A549 (cell line): ENCODE measurements around the gene CNTNAP2. TPM values are rescaled to one million over a fixed set of nuclear protein-coding genes. Genes with fewer than 3 reads are reported as not detected.

ENCODE experiments used
- ATAC-seq, 2 experiments: fragments of 200-7000 bp in 1 of 2; fragments of >200 bp in 1 of 2; cut with Nextera tagmentation in 1 of 2; cut with Tn5 transposase in 1 of 2; 3 replicates each; pipeline versions ENCODE4 v1.8.0 to v1.9.1; 2018 to 2020; ENCODE audit warnings: mild to moderate bottlenecking in 1 of 2, moderate library complexity in 1 of 2
- CTCF ChIA-PET: fragments of 300-600 bp; sonication (Branson Sonifier 250); formaldehyde crosslinking; extraction: SDS; loops from one replicate; lab custom pipeline; 2021; ENCODE audit warnings: antibody characterized with exemption, inconsistent platforms; lab: Yijun Ruan, JAX
- POLR2A ChIA-PET: fragments of 350-600 bp; formaldehyde crosslinking; extraction: SDS; loops from one replicate; lab custom pipeline; 2021; ENCODE audit warnings: antibody characterized with exemption, inconsistent platforms; lab: Yijun Ruan, JAX
- DNase-seq, 2 experiments: peaks; one replicate each; pipeline versions ENCODE4 v3.0.0 to v3.0.0-alpha.2; 2011 to 2016; ENCODE audit warnings: low read depth in 1 of 2, low spot score in 1 of 2
- FAIRE-seq: peaks from 2 replicates; lab custom pipeline; 2011; peaks lifted over from hg19 to GRCh38; lab: Jason Lieb, UNC
- H3K27ac ChIP-seq, 2 experiments: fragments of >200 bp; sonication (Bioruptor Twin); formaldehyde crosslinking; 3 replicates each; pipeline ENCODE4 v1.5.1; 2016 to 2017
- H3K4me1 ChIP-seq: fragments of >200 bp; sonication (Bioruptor Twin); formaldehyde crosslinking; 3 replicates; pipeline ENCODE4 v1.6.1; 2016
- H3K4me2 ChIP-seq: fragments of >200 bp; sonication (Bioruptor Twin); formaldehyde crosslinking; 3 replicates; pipeline ENCODE4 v1.6.1; 2016
- H3K4me3 ChIP-seq: fragments of >200 bp; sonication (Bioruptor Twin); formaldehyde crosslinking; 3 replicates; pipeline ENCODE4 v1.5.1; 2016
- H3K9me3 ChIP-seq: fragments of >200 bp; sonication (Bioruptor Twin); formaldehyde crosslinking; 3 replicates; pipeline ENCODE4 v1.6.1; 2016
- ATOH8 ChIP-seq: fragments of 250-450 bp; sonication (Bioruptor Pico); IDR thresholded peaks from 2 replicates; pipeline ENCODE4 v1.5.0; 2020; ENCODE audit warnings: low read depth, mild to moderate bottlenecking, moderate library complexity
- CEBPB ChIP-seq, 2 experiments: fragments of >200 bp in 1 of 2; sonication (Bioruptor Twin) in 1 of 2; formaldehyde crosslinking in 1 of 2; IDR thresholded peaks; 2 replicates each; pipeline ENCODE4 v1.6.1; 2012 to 2016
- CHD2 ChIP-seq: fragments of 150-350 bp; IDR thresholded peaks from 2 replicates; pipeline ENCODE4 v1.6.1; 2014; ENCODE audit warnings: low read length; ENCODE audit not compliant: partially characterized antibody
- EHMT2 ChIP-seq: fragments of 200-600 bp; sonication (generic); IDR thresholded peaks from 2 replicates; pipeline ENCODE4 v1.6.1; 2016; ENCODE audit warnings: antibody characterized with exemption, low read depth, mild to moderate bottlenecking, moderate library complexity
- GATA3 ChIP-seq: IDR thresholded peaks from 2 replicates; pipeline ENCODE4 v1.6.1; 2012; ENCODE audit warnings: borderline replicate concordance
- HDAC2 ChIP-seq: fragments of 200-600 bp; sonication (generic); IDR thresholded peaks from 2 replicates; pipeline ENCODE4 v1.6.1; 2016
- HES2 ChIP-seq: fragments of >200 bp; sonication (Bioruptor Twin); formaldehyde crosslinking; IDR thresholded peaks from 2 replicates; pipeline ENCODE4 v1.6.1; 2016
- HEYL ChIP-seq: fragments of 250-450 bp; sonication (Bioruptor Pico); IDR thresholded peaks from 2 replicates; pipeline ENCODE4 v1.8.0; 2021; ENCODE audit warnings: mild to moderate bottlenecking, moderate library complexity
- HMGXB4 ChIP-seq: fragments of 250-450 bp; sonication (Bioruptor Pico); IDR thresholded peaks from 2 replicates; pipeline ENCODE4 v1.5.0; 2021; ENCODE audit warnings: mild to moderate bottlenecking, moderate library complexity, borderline replicate concordance
- HOXA7 ChIP-seq: fragments of 250-450 bp; sonication (Bioruptor Pico); IDR thresholded peaks from 2 replicates; pipeline ENCODE4 v1.5.0; 2020; ENCODE audit warnings: mild to moderate bottlenecking, moderate library complexity
- HOXB5 ChIP-seq: fragments of 250-450 bp; sonication (Bioruptor Pico); IDR thresholded peaks from 2 replicates; pipeline ENCODE4 v1.5.0; 2020; ENCODE audit warnings: mild to moderate bottlenecking, moderate library complexity
- KDM1A ChIP-seq: fragments of 200-600 bp; sonication (generic); IDR thresholded peaks from 2 replicates; pipeline ENCODE4 v1.6.1; 2016; ENCODE audit warnings: low read depth, mild to moderate bottlenecking
- MAX ChIP-seq: IDR thresholded peaks from 2 replicates; pipeline ENCODE4 v1.6.1; 2012
- MYC ChIP-seq: IDR thresholded peaks from 2 replicates; pipeline ENCODE4 v1.6.1; 2012; ENCODE audit warnings: mild to moderate bottlenecking, inconsistent platforms, low read length, improper control_type of control experiment, borderline replicate concordance
- NR3C1 ChIP-seq: fragments of >200 bp; sonication (Bioruptor Twin); formaldehyde crosslinking; IDR thresholded peaks from 3 replicates; pipeline ENCODE4 v1.6.1; 2017
- RAD21 ChIP-seq, 2 experiments: fragments of >200 bp in 1 of 2; sonication (Bioruptor Twin) in 1 of 2; formaldehyde crosslinking in 1 of 2; IDR thresholded peaks in 1 of 2; conservative IDR thresholded peaks in 1 of 2; 2 replicates in 1 of 2; 3 replicates in 1 of 2; pipeline ENCODE4 v1.6.1; 2012 to 2018; ENCODE audit warnings: inconsistent platforms in 1 of 2
- RCOR1 ChIP-seq: fragments of 150-350 bp; IDR thresholded peaks from 2 replicates; pipeline ENCODE4 v1.6.1; 2014; ENCODE audit warnings: antibody characterized with exemption, low read length, low read depth
- REST ChIP-seq: fragments of 200-600 bp; sonication (generic); IDR thresholded peaks from 2 replicates; pipeline ENCODE4 v1.6.1; 2016; ENCODE audit warnings: antibody characterized with exemption, mild to moderate bottlenecking, moderate library complexity
- RNF2 ChIP-seq: fragments of 200-600 bp; sonication (generic); IDR thresholded peaks from 2 replicates; pipeline ENCODE4 v1.6.1; 2016; ENCODE audit warnings: low read depth, mild to moderate bottlenecking, antibody characterized with exemption, moderate library complexity, borderline replicate concordance
- TFCP2L1 ChIP-seq: fragments of 250-450 bp; sonication (Bioruptor Pico); IDR thresholded peaks from 2 replicates; pipeline ENCODE4 v1.5.0; 2021; ENCODE audit warnings: mild to moderate bottlenecking
- USF2 ChIP-seq: fragments of 450-650 bp; IDR thresholded peaks from 2 replicates; pipeline ENCODE4 v1.6.1; 2014; ENCODE audit warnings: antibody characterized with exemption
- ZFP36 ChIP-seq: fragments of 450-650 bp; IDR thresholded peaks from 2 replicates; pipeline ENCODE4 v1.6.1; 2014; ENCODE audit warnings: borderline replicate concordance; ENCODE audit not compliant: partially characterized antibody
- ZNF302 ChIP-seq: fragments of 250-450 bp; sonication (Bioruptor Pico); IDR thresholded peaks from 2 replicates; pipeline ENCODE4 v1.9.0; 2021; ENCODE audit warnings: inconsistent platforms, mild to moderate bottlenecking, moderate library complexity
- ZSCAN20 ChIP-seq: fragments of 250-450 bp; sonication (Bioruptor Pico); IDR thresholded peaks from 2 replicates; pipeline ENCODE4 v1.8.0; 2022; ENCODE audit warnings: mild to moderate bottlenecking, moderate library complexity
- WGBS: methylation state at CpG from one replicate; pipeline ENCODE4 v1.1.6; 2017; ENCODE audit errors: missing lambda C conversion rate; 5-methylcytosine and 5-hydroxymethylcytosine counted together
- polyA plus RNA-seq, 4 experiments: library from polyadenylated mRNA; depleted of rRNA in 3 of 4; stranded (reverse); fragments of >200 nt; fragmentation: RNase III in 1 of 4; extraction: RNeasy Plus Mini Kit Qiagen cat#74134 plus additional on column Dnase treatment in 1 of 4; gene quantifications; 2 replicates in 3 of 4; 3 replicates in 1 of 4; pipeline ENCODE4 v1.2.3, GENCODE V29; 2011 to 2017

Gene CNTNAP2
- polyA plus RNA-seq, 2 of the 4 experiments (the other 2 are of a cell fraction) = 0.05 to 0.13 TPM

GRCh38 chr7:147941381-147941780 lies 1824.8 kb downstream of the CNTNAP2 start:
- TF ChIP-seq EHMT2 (no peak), MAX (no peak), RCOR1 (no peak), ATOH8 (CRISPR knock-in tag) (no peak), TFCP2L1 (CRISPR knock-in tag) (no peak), CHD2 (no peak), GATA3 (no peak), HES2 (no peak)
- TF ChIP-seq, all 56 proteins: peak for 0
- FAIRE-seq (no peak), DNase-seq (no peak), ATAC-seq (no peak)
- Histone ChIP-seq H3K4me3 (no peak overlapping the region), H3K4me2 (no peak overlapping the region), H3K27ac (no peak overlapping the region), H3K4me1 (no peaks in the 10 kb centered on the region), H3K9me3 (no peaks in the 10 kb centered on the region)
- CTCF ChIA-PET = no interaction called here
- 24% methylated on average over 3 of the region's 3 CpGs for WGBS
- POLR2A ChIA-PET = no interaction called here

- TF ChIP-seq REST (no peak), HOXA7 (no peak), KDM1A (no peak), ZFP36 (no peak), ZSCAN20 (CRISPR knock-in tag) (no peak), HMGXB4 (no peak), MYC (no peak), CEBPB (IDR thresholded peaks at IDR 0.05) (no peak), NR3C1 (no peak), USF2 (no peak), HEYL (CRISPR knock-in tag) (no peak), HOXB5 (no peak), RAD21 (conservative IDR thresholded peaks at IDR 0.05 in 1 of 2, IDR thresholded peaks at IDR 0.05 in 1 of 2) (no peak), RNF2 (no peak), HDAC2 (no peak), ZNF302 (CRISPR knock-in tag) (no peak)
- ATAC-seq (no peak), DNase-seq (no peak), FAIRE-seq (no peak)
- Histone ChIP-seq H3K4me3 (no peak overlapping the region), H3K9me3 (no peaks in the 10 kb centered on the region), H3K4me2 (no peak overlapping the region), H3K4me1 (no peaks in the 10 kb centered on the region), H3K27ac (no peak overlapping the region)
- CTCF ChIA-PET = no interaction called here
- POLR2A ChIA-PET = no interaction called here
- WGBS = 15% methylated on average over 2 of the region's 2 CpGs
Measured at GRCh38 chr7:147944321-147944720, 1827.7 kb downstream of the CNTNAP2 start.
